GM23338 (cell line): ENCODE results near the gene CDC42BPB. TPM values are rescaled to one million over a fixed set of nuclear protein-coding genes. Genes with fewer than 3 reads are reported as not detected.

Experiments
- ATAC-seq: fragments of 200-7000 bp; cut with Tn5 transposase; 3 replicates; pipeline ENCODE4 v1.9.1; 2020
- DNase-seq: peaks from one replicate; pipeline ENCODE4 v3.0.0-alpha.2; 2015; ENCODE audit warnings: low spot score
- H2AFZ ChIP-seq: fragments of 200-600 bp; sonication (generic); 2 replicates; pipeline ENCODE4 v1.8.0; 2016; ENCODE audit warnings: antibody characterized with exemption, mild to moderate bottlenecking, moderate library complexity
- H3F3A ChIP-seq: fragments of 200-600 bp; sonication (generic); replicated peaks from 2 replicates; pipeline ENCODE4 v1.8.0; 2017; ENCODE audit warnings: antibody characterized with exemption, mixed run types, low read depth
- H3K27ac ChIP-seq: fragments of 200-600 bp; sonication (generic); 2 replicates; pipeline ENCODE4 v1.6.1; 2016; ENCODE audit warnings: low read depth
- H3K27me3 ChIP-seq: fragments of 200-600 bp; sonication (generic); 2 replicates; pipeline ENCODE4 v1.8.0; 2016; ENCODE audit warnings: mild to moderate bottlenecking, mixed run types, moderate library complexity; ENCODE audit not compliant: insufficient read depth
- H3K36me3 ChIP-seq: fragments of 200-600 bp; sonication (generic); 2 replicates; pipeline ENCODE4 v1.8.0; 2016; ENCODE audit warnings: mild to moderate bottlenecking; ENCODE audit not compliant: insufficient read depth
- H3K4me1 ChIP-seq: fragments of 200-600 bp; sonication (generic); 2 replicates; pipeline ENCODE4 v1.8.0; 2016; ENCODE audit warnings: mild to moderate bottlenecking, moderate library complexity; ENCODE audit not compliant: insufficient read depth
- H3K4me2 ChIP-seq: fragments of 200-600 bp; sonication (generic); 2 replicates; pipeline ENCODE4 v1.7.1; 2017; ENCODE audit warnings: mixed run types
- H3K4me3 ChIP-seq: fragments of 200-600 bp; sonication (generic); 2 replicates; pipeline ENCODE4 v1.6.1; 2016; ENCODE audit warnings: mixed run types
- H3K79me2 ChIP-seq: fragments of 200-600 bp; sonication (generic); replicated peaks from 2 replicates; pipeline ENCODE4 v1.8.0; 2017; ENCODE audit warnings: mild to moderate bottlenecking; ENCODE audit not compliant: insufficient read depth
- H3K9me2 ChIP-seq: fragments of 200-600 bp; sonication (generic); 2 replicates; pipeline ENCODE4 v1.8.0; 2017; ENCODE audit not compliant: insufficient read depth
- H4K20me1 ChIP-seq: fragments of 200-600 bp; sonication (generic); replicated peaks from 2 replicates; pipeline ENCODE4 v1.8.0; 2017; ENCODE audit warnings: mild to moderate bottlenecking; ENCODE audit not compliant: insufficient read depth
- H3K27ac Mint-ChIP-seq: 2 replicates; pipeline ENCODE4 v1.8.0; 2020; ENCODE audit warnings: inconsistent platforms, mild to moderate bottlenecking, moderate library complexity, mixed read lengths
- H3K27me3 Mint-ChIP-seq: 3 replicates; pipeline ENCODE4 v1.8.0; 2022; ENCODE audit warnings: low read depth, mild to moderate bottlenecking, moderate library complexity, mixed read lengths, inconsistent platforms; ENCODE audit not compliant: insufficient read depth, poor library complexity
- H3K36me3 Mint-ChIP-seq: 3 replicates; pipeline ENCODE4 v1.8.0; 2021; ENCODE audit warnings: low read depth, mild to moderate bottlenecking, inconsistent platforms, moderate library complexity, mixed read lengths
- H3K4me1 Mint-ChIP-seq: 3 replicates; pipeline ENCODE4 v1.8.0; 2020; ENCODE audit warnings: mild to moderate bottlenecking, inconsistent platforms, mixed read lengths
- H3K4me3 Mint-ChIP-seq: 3 replicates; pipeline ENCODE4 v1.8.0; 2021; ENCODE audit warnings: moderate library complexity, mild to moderate bottlenecking, inconsistent platforms, mixed read lengths
- H3K9me3 Mint-ChIP-seq: 3 replicates; pipeline ENCODE4 v1.8.0; 2020; ENCODE audit warnings: moderate library complexity, mild to moderate bottlenecking, inconsistent platforms, mixed read lengths
- CREB1 ChIP-seq: fragments of 250-450 bp; sonication (Bioruptor Pico); IDR thresholded peaks from 2 replicates; pipeline ENCODE4 v1.5.0; 2020; ENCODE audit warnings: low read depth, mild to moderate bottlenecking, moderate library complexity
- EZH2 ChIP-seq: fragments of 200-600 bp; sonication (generic); IDR thresholded peaks from one replicate; pipeline ENCODE4 v1.8.0; 2017; ENCODE audit warnings: antibody characterized with exemption, mild to moderate bottlenecking, low read depth; ENCODE audit not compliant: unreplicated experiment
- EZH2phosphoT487 ChIP-seq: fragments of 200-600 bp; sonication (generic); IDR thresholded peaks from one replicate; pipeline ENCODE4 v1.8.1; 2018; ENCODE audit warnings: antibody characterized with exemption; ENCODE audit not compliant: unreplicated experiment
- NANOG ChIP-seq: IDR thresholded peaks from 2 replicates; pipeline ENCODE4 v1.6.1; 2016; ENCODE audit warnings: antibody characterized with exemption, borderline replicate concordance
- POLR2AphosphoS5 ChIP-seq: IDR thresholded peaks from 2 replicates; pipeline ENCODE4 v1.6.1; 2016; ENCODE audit warnings: antibody characterized with exemption, low read depth
- STAT1 ChIP-seq: IDR thresholded peaks from one replicate; pipeline ENCODE4 v1.6.1; 2016; ENCODE audit warnings: antibody characterized with exemption; ENCODE audit not compliant: unreplicated experiment
- ZNF331 ChIP-seq: fragments of 250-450 bp; sonication (Bioruptor Pico); IDR thresholded peaks from 2 replicates; pipeline ENCODE4 v1.5.0; 2020; ENCODE audit warnings: low read depth, mild to moderate bottlenecking, moderate library complexity
- ZNF462 ChIP-seq: fragments of 250-450 bp; sonication (Bioruptor Pico); IDR thresholded peaks from 2 replicates; pipeline ENCODE4 v1.5.0; 2020; ENCODE audit warnings: mild to moderate bottlenecking, moderate library complexity
- polyA plus RNA-seq: library from polyadenylated mRNA; unstranded; fragments of >200 nt; fragmentation: Nextera tagmentation; extraction: Ambion mirVana; gene quantifications from 2 replicates; pipeline ENCODE4 v1.2.1, GENCODE V29; 2016
- total RNA-seq: library from RNA; depleted of rRNA; stranded (reverse); fragments of >200 nt; shearing (Covaris generic); gene quantifications from 2 replicates; pipeline ENCODE4 v1.2.3, GENCODE V29; 2014
- TF ChIP-seq, protein P1 (sequence below): IDR thresholded peaks from one replicate; pipeline ENCODE4 v1.6.1; 2018; ENCODE audit warnings: antibody characterized with exemption; ENCODE audit not compliant: unreplicated experiment

Gene CDC42BPB
- total and polyA plus RNA-seq, 2 experiments from 2014 or later = 12.3 to 127 TPM

GRCh38 chr14:103104389-103104653 is 47.0 kb upstream of the CDC42BPB start:
- Mint-ChIP-seq H3K27me3 (peaks cover 66% of the 10 kb centered on the region), H3K9me3 (no peaks in the 10 kb centered on the region; the same call in 2 of the 3 replicates), H3K36me3 (no peaks in the 10 kb centered on the region), H3K4me3 (no peak overlapping the region), H3K27ac (no peak overlapping the region), H3K4me1 (peaks cover 16% of the 10 kb centered on the region; the same call in 2 of the 3 replicates)
- Histone ChIP-seq H3K27ac (no peak overlapping the region), H3K79me2 (no peaks in the 10 kb centered on the region), H3K9me2 (no peaks in the 10 kb centered on the region), H3F3A (0 out of 2 replicates have a peak, but pooled peaks cover 5% of the 10 kb centered on the region), H3K4me2 (peak overlapping the region; percentile 77), H3K36me3 (no peaks in the 10 kb centered on the region), H3K27me3 (peaks cover 53% of the 10 kb centered on the region), H3K4me1 (peaks cover 10% of the 10 kb centered on the region; the same call in 1 of the 2 replicates), H4K20me1 (0 out of 2 replicates have a peak, but pooled peaks cover 3% of the 10 kb centered on the region), H3K4me3 (peak overlapping the region; percentile 51; the same call in 1 of the 2 replicates), H2AFZ (0 out of 2 replicates have a peak overlapping the region, but pooled peaks have one; percentile 59)
- DNase-seq (no peak), ATAC-seq (no peak)
- TF ChIP-seq CREB1 (CRISPR knock-in tag) = no peak
- TF ChIP-seq EZH2 = peak; percentile 27
- peak; percentile 8 for TF ChIP-seq EZH2phosphoT487

GRCh38 chr14:103103461-103104388 is 46.4 kb upstream of the CDC42BPB start:
- DNase-seq (peak; percentile 55), ATAC-seq (peak; percentile 7)
- peak overlapping the region; percentile 57 for H3K4me3 Mint-ChIP-seq
- no peak overlapping the region for H3K27ac Mint-ChIP-seq
- Histone ChIP-seq H3K4me2 (peak overlapping the region; percentile 77), H2AFZ (0 out of 2 replicates have a peak overlapping the region, but pooled peaks have one; percentile 59), H3K36me3 (no peaks in the 10 kb centered on the region), H3K27ac (no peak overlapping the region), H3F3A (0 out of 2 replicates have a peak, but pooled peaks cover 5% of the 10 kb centered on the region), H3K4me3 (peak overlapping the region; percentile 51; the same call in 1 of the 2 replicates), H3K27me3 (peaks cover 53% of the 10 kb centered on the region), H3K9me2 (no peaks in the 10 kb centered on the region), H3K4me1 (peaks cover 14% of the 10 kb centered on the region), H3K79me2 (no peaks in the 10 kb centered on the region), H4K20me1 (0 out of 2 replicates have a peak, but pooled peaks cover 3% of the 10 kb centered on the region)
- peaks cover 64% of the 10 kb centered on the region for H3K27me3 Mint-ChIP-seq
- H3K9me3 Mint-ChIP-seq = no peaks in the 10 kb centered on the region; the same call in 2 of the 3 replicates
- no peaks in the 10 kb centered on the region for H3K36me3 Mint-ChIP-seq
- H3K4me1 Mint-ChIP-seq = peaks cover 15% of the 10 kb centered on the region; the same call in 2 of the 3 replicates
- TF ChIP-seq CREB1 (CRISPR knock-in tag) (no peak), POLR2AphosphoS5 (no peak), ZNF462 (CRISPR knock-in tag) (no peak), ZNF331 (CRISPR knock-in tag) (no peak), STAT1 (no peak), NANOG (no peak)
- TF ChIP-seq, protein P1, sequence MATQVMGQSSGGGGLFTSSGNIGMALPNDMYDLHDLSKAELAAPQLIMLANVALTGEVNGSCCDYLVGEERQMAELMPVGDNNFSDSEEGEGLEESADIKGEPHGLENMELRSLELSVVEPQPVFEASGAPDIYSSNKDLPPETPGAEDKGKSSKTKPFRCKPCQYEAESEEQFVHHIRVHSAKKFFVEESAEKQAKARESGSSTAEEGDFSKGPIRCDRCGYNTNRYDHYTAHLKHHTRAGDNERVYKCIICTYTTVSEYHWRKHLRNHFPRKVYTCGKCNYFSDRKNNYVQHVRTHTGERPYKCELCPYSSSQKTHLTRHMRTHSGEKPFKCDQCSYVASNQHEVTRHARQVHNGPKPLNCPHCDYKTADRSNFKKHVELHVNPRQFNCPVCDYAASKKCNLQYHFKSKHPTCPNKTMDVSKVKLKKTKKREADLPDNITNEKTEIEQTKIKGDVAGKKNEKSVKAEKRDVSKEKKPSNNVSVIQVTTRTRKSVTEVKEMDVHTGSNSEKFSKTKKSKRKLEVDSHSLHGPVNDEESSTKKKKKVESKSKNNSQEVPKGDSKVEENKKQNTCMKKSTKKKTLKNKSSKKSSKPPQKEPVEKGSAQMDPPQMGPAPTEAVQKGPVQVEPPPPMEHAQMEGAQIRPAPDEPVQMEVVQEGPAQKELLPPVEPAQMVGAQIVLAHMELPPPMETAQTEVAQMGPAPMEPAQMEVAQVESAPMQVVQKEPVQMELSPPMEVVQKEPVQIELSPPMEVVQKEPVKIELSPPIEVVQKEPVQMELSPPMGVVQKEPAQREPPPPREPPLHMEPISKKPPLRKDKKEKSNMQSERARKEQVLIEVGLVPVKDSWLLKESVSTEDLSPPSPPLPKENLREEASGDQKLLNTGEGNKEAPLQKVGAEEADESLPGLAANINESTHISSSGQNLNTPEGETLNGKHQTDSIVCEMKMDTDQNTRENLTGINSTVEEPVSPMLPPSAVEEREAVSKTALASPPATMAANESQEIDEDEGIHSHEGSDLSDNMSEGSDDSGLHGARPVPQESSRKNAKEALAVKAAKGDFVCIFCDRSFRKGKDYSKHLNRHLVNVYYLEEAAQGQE = no peak
